ENCODE results near the gene ARPC5. TPM values are rescaled to one million over a fixed set of nuclear protein-coding genes. Genes with fewer than 3 reads are reported as not detected.

The ARPC5 gene
- total and polyA plus RNA-seq, 2 of the 8 experiments (the other 6 are each of a cell fraction or from before 2014, with no cell fraction given): 24.0 to 60.8 TPM

DNA sequence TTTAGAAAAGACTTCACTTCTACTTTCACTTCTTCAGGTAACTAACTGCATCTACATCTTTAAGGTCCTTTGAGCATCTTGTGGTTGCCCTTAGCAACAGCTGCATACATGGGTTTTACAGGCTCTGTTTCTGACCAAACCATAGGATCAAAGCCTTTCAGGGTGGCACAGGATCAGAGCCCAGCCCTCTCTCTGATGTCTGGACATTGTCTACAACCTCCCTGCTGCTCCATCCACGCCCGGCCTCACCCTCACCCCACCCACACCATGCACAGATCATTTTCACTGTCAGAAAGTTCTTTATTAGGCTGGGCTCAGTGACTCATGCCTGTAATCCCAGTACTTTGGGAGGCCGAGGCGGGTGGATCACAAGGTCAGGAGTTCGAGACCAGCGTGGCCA, 50.5 kb downstream of the ARPC5 start:
- FAIRE-seq (no peak), DNase-seq (ENCODE audit: low read depth in 1 of 2, low spot score in 2 of 2) (no peak)
- Histone ChIP-seq H3K14ac (ENCODE audit: insufficient read length) (no peak overlapping the region), H4K20me1 (replicated peaks in 1 of 2; ENCODE audit: control insufficient read depth in 1 of 2, insufficient read depth in 2 of 2, low read length in 2 of 2) (no peaks in the 10 kb centered on the region), H3K9ac (replicated peaks in 1 of 4; ENCODE audit: extremely low read depth in 1 of 4, low read depth in 3 of 4, low read length in 3 of 4) (no peak overlapping the region), H4K5ac (ENCODE audit: insufficient read length, low read depth, low read length) (no peak overlapping the region), H2BK12ac (ENCODE audit: low read depth, low read length) (no peak overlapping the region), H3K27ac (ENCODE audit: low read depth, low read length) (no peak overlapping the region), H3K79me1 (ENCODE audit: low read depth, low read length) (no peaks in the 10 kb centered on the region), H3K36me3 (ENCODE audit: control insufficient read depth in 2 of 4, insufficient read depth in 4 of 4, low read length in 3 of 4) (no peaks in the 10 kb centered on the region), H3K9me3 (ENCODE audit: insufficient read depth in 2 of 2, low read depth in 1 of 2, low read length in 1 of 2) (no peaks in the 10 kb centered on the region), H3K4ac (replicated peaks; ENCODE audit: insufficient read length, low read depth, low read length) (no peak overlapping the region), H2AFZ (ENCODE audit: low read length) (no peak overlapping the region), H4K91ac (replicated peaks; ENCODE audit: insufficient read length, low read length) (no peak overlapping the region), H3K23ac (ENCODE audit: insufficient read length) (no peak overlapping the region), H3K4me2 (ENCODE audit: insufficient read depth in 1 of 2, low read depth in 2 of 2, low read length in 2 of 2) (no peak overlapping the region), H2AK5ac (ENCODE audit: low read depth, low read length) (no peak overlapping the region), H3K56ac (replicated peaks; ENCODE audit: insufficient read length, low read depth, low read length) (no peak overlapping the region), H3K79me2 (ENCODE audit: control insufficient read depth in 1 of 2, insufficient read depth in 2 of 2, low read length in 2 of 2) (no peaks in the 10 kb centered on the region), H2BK120ac (replicated peaks; ENCODE audit: low read depth, low read length) (no peak overlapping the region), H4K8ac (ENCODE audit: extremely low read depth, insufficient read depth, low read length) (no peak overlapping the region), H2BK20ac (ENCODE audit: low read length) (no peak overlapping the region), H3K27me3 (replicated peaks in 1 of 4; ENCODE audit: control insufficient read depth in 3 of 4, extremely low read depth in 1 of 4, insufficient read depth in 3 of 4, low read length in 3 of 4) (no peaks in the 10 kb centered on the region), H2BK5ac (ENCODE audit: low read depth, low read length) (no peak overlapping the region), H2BK15ac (ENCODE audit: low read length) (no peak overlapping the region), H3K4me3 (ENCODE audit: extremely low read depth in 1 of 4, insufficient read depth in 2 of 4, low read depth in 3 of 4, low read length in 4 of 4) (no peak overlapping the region), H3K4me1 (replicated peaks in 1 of 4; ENCODE audit: control insufficient read depth in 3 of 4, insufficient read depth in 4 of 4, low read length in 3 of 4) (peaks cover 0 to 13% (median 6%) of the 10 kb centered on the region in 4 experiments; a peak in 6 of 7 replicates), H3K23me2 (ENCODE audit: low read depth, low read length) (no peaks in the 10 kb centered on the region), H3K18ac (ENCODE audit: extremely low read depth, low read length) (no peak overlapping the region)
- CTCF ChIA-PET (ENCODE audit: partially characterized antibody): no interaction called here
- TF ChIP-seq SUZ12 (IDR thresholded peaks at IDR 0.05; ENCODE audit: low read length) (no peak), SIN3A (conservative IDR thresholded peaks at IDR 0.05 in 1 of 2, IDR thresholded peaks at IDR 0.05 in 1 of 2; ENCODE audit: low read depth in 1 of 2, low read length in 2 of 2) (no peak), CBX8 (IDR thresholded peaks at IDR 0.05; ENCODE audit: borderline replicate concordance, low read depth, low read length) (no peak), YY1 (IDR thresholded peaks at IDR 0.05; ENCODE audit: low read depth, low read length) (no peak), TCF12 (IDR thresholded peaks at IDR 0.05; ENCODE audit: low read depth, low read length) (no peak), SRF (IDR thresholded peaks at IDR 0.05; ENCODE audit: low read depth, low read length) (no peak), CHD1 (IDR thresholded peaks at IDR 0.05; ENCODE audit: low read depth, low read length) (no peak), POU5F1 (IDR thresholded peaks at IDR 0.05; ENCODE audit: low read depth, low read length) (no peak), HDAC2 (IDR thresholded peaks at IDR 0.05; ENCODE audit: borderline replicate concordance in 1 of 2, low read depth in 2 of 2, low read length in 2 of 2) (no peak)
- POLR2A ChIA-PET (ENCODE audit: partially characterized antibody): interaction anchor here (0.7 kb wide), 1 partner anchor 24 kb away, joined by 3 read pairs; no protein-coding TSS in a partner anchor
- 95% methylated on average over 6 of the region's 6 CpGs; no CpG with 5 or more reads in 1 of the 2 experiments for WGBS, 2 experiments (ENCODE audit: extremely low coverage in 1 of 2, insufficient coverage in 1 of 2, insufficient read length in 1 of 2, insufficient replicate concordance in 2 of 2, low coverage in 1 of 2, low lambda C conversion rate in 2 of 2, missing lambda C conversion rate in 1 of 2)
